Esophagus squamous epithelium (tissue), 4 donors: ENCODE results near the gene RTCA.

ENCODE experiments used
- CTCF ChIP-seq, 6 experiments: fragments of 450-650 bp in 4 of 6; fragments of 200-600 bp in 2 of 6; sonication (generic) in 2 of 6; IDR thresholded peaks; one replicate each; pipeline ENCODE4 v1.5.1; 2016 to 2019; ENCODE audit warnings: antibody characterized with exemption in 6 of 6, mild to moderate bottlenecking in 4 of 6, moderate library complexity in 4 of 6
- POLR2A ChIP-seq, 4 donors: fragments of 450-650 bp; IDR thresholded peaks; one replicate each; pipeline ENCODE4 v1.6.1; 2017; ENCODE audit warnings: antibody characterized with exemption in 4 of 4, mild to moderate bottlenecking in 4 of 4, moderate library complexity in 3 of 4

GRCh38 chr1:100219457-100219856, 46.6 kb upstream of the RTCA start:
- no peak for TF ChIP-seq CTCF (IDR thresholded peaks at IDR 0.05)
- TF ChIP-seq POLR2A (IDR thresholded peaks at IDR 0.05) = no peak
